ENCODE data around the gene SLC17A2.

Gene SLC17A2

GRCh38 chr6:25962149-25963127 lies 31.9 kb upstream of the SLC17A2 start, which contains the start of gene TRIM38:
Gene TRIM38 (plus strand): TSS chr6:25962802. CDS start chr6:25966523, 3,721 bp downstream.
- Histone ChIP-seq H3K27ac (peak within 1 kb of the TSS; percentile 85), H3K36me3 (replicated peaks) (peaks cover 17% of the 10 kb centered on the region), H3K27me3 (replicated peaks) (no peaks in the 10 kb centered on the region), H3K4me3 (ENCODE audit: low read depth, low read length) (peak within 1 kb of the TSS; percentile 72)
- DNase-seq, result peak; percentile 93
- in situ Hi-C loops (cut with HindIII; ENCODE audit: low pct_ligation_motif_present, low sequenced_read_pairs), result no loop called here
- no peak for TF ChIP-seq CTCF (IDR thresholded peaks at IDR 0.05; ENCODE audit: low read depth, low read length, missing control alignments)

- no peaks in the 10 kb centered on the region for H3K27me3 ChIP-seq (replicated peaks)
- H3K27ac ChIP-seq, result peak overlapping the region; percentile 85
- no peak for DNase-seq
- no peak for TF ChIP-seq CTCF (IDR thresholded peaks at IDR 0.05; ENCODE audit: low read depth, low read length, missing control alignments)
- H3K4me3 ChIP-seq (ENCODE audit: low read depth, low read length), result no peak overlapping the region
- in situ Hi-C loops (cut with HindIII; ENCODE audit: low pct_ligation_motif_present, low sequenced_read_pairs), result no loop called here
- H3K36me3 ChIP-seq (replicated peaks), result peaks cover 12% of the 10 kb centered on the region
Measured at GRCh38 chr6:25961619-25962148, 31.2 kb upstream of the SLC17A2 start.

- no peak for TF ChIP-seq CTCF (IDR thresholded peaks at IDR 0.05; ENCODE audit: low read depth, low read length, missing control alignments)
- no peak for DNase-seq
- Histone ChIP-seq H3K27ac (no peak overlapping the region), H3K4me3 (ENCODE audit: low read depth, low read length) (no peak overlapping the region), H3K27me3 (replicated peaks) (no peaks in the 10 kb centered on the region), H3K36me3 (replicated peaks) (peaks cover 5% of the 10 kb centered on the region)
- in situ Hi-C loops (cut with HindIII; ENCODE audit: low pct_ligation_motif_present, low sequenced_read_pairs), result no loop called here
Measured at GRCh38 chr6:25960734-25961133, 30.2 kb upstream of the SLC17A2 start.

GRCh38 chr6:25959890-25960536 lies 29.5 kb upstream of the SLC17A2 start:
- Histone ChIP-seq H3K27ac (no peak overlapping the region), H3K4me3 (ENCODE audit: low read depth, low read length) (no peak overlapping the region), H3K36me3 (replicated peaks) (peaks cover 3% of the 10 kb centered on the region), H3K27me3 (replicated peaks) (no peaks in the 10 kb centered on the region)
- DNase-seq, result peak; percentile 43
- TF ChIP-seq CTCF (IDR thresholded peaks at IDR 0.05; ENCODE audit: low read depth, low read length, missing control alignments), result no peak
- in situ Hi-C loops (cut with HindIII; ENCODE audit: low pct_ligation_motif_present, low sequenced_read_pairs), result no loop called here

- TF ChIP-seq CTCF (IDR thresholded peaks at IDR 0.05; ENCODE audit: low read depth, low read length, missing control alignments), result no peak
- H3K27ac ChIP-seq, result no peak overlapping the region
- in situ Hi-C loops (cut with HindIII; ENCODE audit: low pct_ligation_motif_present, low sequenced_read_pairs), result no loop called here
- H3K27me3 ChIP-seq (replicated peaks), result no peaks in the 10 kb centered on the region
- no peaks in the 10 kb centered on the region for H3K36me3 ChIP-seq (replicated peaks)
- no peak for DNase-seq
- H3K4me3 ChIP-seq (ENCODE audit: low read depth, low read length), result no peak overlapping the region
Measured at GRCh38 chr6:25958700-25959162, 28.2 kb upstream of the SLC17A2 start.

Measured in brain microvascular endothelial cell (primary cell).